ENCODE data around the gene AP5S1. TPM values are rescaled to one million over a fixed set of nuclear protein-coding genes. Genes with fewer than 3 reads are reported as not detected.

Gene AP5S1
- total and polyA plus RNA-seq, 2 of the 13 experiments (the other 11 are each of a cell fraction or from before 2014, with no cell fraction given) = 7.9 to 23.2 TPM

DNA sequence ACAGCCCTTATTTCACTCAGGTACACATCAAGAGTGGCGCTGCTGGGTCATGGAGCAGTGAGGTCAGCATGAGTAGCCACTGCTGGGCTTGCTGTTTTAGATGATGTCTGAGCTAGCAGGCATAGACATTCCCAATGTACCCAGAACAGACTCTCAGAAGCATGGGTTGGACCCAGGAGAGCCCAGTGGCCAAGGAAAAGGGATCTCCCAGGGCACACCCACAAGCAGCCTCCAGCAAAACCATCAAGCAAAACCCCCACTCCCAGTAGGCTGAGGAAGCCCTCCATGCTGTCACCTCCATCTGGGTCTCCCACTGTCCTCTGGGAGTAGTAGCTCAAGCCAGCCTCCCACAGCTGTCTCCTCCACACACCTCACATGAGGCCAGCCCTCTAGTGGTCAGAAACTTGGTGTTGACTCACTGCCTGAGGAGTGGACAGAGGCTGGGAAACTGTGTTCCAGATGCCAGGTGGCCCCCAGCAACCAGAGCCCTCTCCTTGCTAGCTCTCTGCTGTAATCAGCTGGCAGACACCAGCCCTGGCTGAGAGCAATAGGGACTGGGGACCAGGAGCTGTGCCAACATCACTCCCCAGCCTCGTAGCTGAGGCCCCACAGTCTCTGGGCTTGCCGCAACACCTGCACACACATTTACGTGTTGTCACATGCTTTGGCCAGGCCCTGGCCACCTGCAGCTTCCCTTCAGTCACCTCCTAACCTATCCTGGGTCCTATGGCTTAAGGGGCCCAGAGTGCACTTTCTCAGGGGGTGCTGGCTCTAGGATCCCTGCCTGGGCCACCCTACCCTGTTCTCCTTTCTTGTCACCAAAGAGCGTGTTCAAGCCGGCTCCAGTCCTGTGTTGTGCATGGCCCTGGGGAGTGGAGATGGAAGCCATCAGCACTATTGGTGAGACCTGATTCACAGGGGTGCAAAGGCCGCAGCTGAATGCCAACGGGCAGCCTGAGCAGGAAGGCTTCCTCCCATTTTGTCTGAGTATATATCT, 1.9 kb upstream of the AP5S1 start (continued):
- TF ChIP-seq, protein P1, sequence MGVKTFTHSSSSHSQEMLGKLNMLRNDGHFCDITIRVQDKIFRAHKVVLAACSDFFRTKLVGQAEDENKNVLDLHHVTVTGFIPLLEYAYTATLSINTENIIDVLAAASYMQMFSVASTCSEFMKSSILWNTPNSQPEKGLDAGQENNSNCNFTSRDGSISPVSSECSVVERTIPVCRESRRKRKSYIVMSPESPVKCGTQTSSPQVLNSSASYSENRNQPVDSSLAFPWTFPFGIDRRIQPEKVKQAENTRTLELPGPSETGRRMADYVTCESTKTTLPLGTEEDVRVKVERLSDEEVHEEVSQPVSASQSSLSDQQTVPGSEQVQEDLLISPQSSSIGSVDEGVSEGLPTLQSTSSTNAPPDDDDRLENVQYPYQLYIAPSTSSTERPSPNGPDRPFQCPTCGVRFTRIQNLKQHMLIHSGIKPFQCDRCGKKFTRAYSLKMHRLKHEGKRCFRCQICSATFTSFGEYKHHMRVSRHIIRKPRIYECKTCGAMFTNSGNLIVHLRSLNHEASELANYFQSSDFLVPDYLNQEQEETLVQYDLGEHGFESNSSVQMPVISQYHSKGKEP (CRISPR knock-in tag; IDR thresholded peaks at IDR 0.05) = 0 out of 2 replicates have a peak, but pooled peaks have one; percentile 20
- TF ChIP-seq, protein P2, sequence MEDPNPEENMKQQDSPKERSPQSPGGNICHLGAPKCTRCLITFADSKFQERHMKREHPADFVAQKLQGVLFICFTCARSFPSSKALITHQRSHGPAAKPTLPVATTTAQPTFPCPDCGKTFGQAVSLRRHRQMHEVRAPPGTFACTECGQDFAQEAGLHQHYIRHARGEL (CRISPR knock-in tag; IDR thresholded peaks at IDR 0.05) = no peak
- TF ChIP-seq, protein P3, sequence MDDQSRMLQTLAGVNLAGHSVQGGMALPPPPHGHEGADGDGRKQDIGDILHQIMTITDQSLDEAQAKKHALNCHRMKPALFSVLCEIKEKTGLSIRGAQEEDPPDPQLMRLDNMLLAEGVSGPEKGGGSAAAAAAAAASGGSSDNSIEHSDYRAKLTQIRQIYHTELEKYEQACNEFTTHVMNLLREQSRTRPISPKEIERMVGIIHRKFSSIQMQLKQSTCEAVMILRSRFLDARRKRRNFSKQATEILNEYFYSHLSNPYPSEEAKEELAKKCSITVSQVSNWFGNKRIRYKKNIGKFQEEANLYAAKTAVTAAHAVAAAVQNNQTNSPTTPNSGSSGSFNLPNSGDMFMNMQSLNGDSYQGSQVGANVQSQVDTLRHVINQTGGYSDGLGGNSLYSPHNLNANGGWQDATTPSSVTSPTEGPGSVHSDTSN (CRISPR knock-in tag; IDR thresholded peaks at IDR 0.05; ENCODE audit: borderline replicate concordance) = no peak
- TF ChIP-seq MATR3 (CRISPR knock-in tag; IDR thresholded peaks at IDR 0.05) = no peak
- TF ChIP-seq KLF16 (CRISPR knock-in tag; IDR thresholded peaks at IDR 0.05) = peak in 1 of 2 experiments; percentile 92; a peak in 1 of 4 replicates
- 0 out of 2 replicates have a peak, but pooled peaks have one; percentile 30 for TF ChIP-seq HIVEP1 (CRISPR knock-in tag; IDR thresholded peaks at IDR 0.05)
- peak; percentile 55; the same call in 1 of the 2 replicates for TF ChIP-seq ZFP41 (CRISPR knock-in tag; IDR thresholded peaks at IDR 0.05; ENCODE audit: borderline replicate concordance)
- peak; percentile 70 for TF ChIP-seq BORCS8-MEF2B (CRISPR knock-in tag; IDR thresholded peaks at IDR 0.05)
- peak; percentile 77; the same call in 1 of the 2 replicates for TF ChIP-seq MEF2D (CRISPR knock-in tag; IDR thresholded peaks at IDR 0.05)
- TF ChIP-seq, protein P4, sequence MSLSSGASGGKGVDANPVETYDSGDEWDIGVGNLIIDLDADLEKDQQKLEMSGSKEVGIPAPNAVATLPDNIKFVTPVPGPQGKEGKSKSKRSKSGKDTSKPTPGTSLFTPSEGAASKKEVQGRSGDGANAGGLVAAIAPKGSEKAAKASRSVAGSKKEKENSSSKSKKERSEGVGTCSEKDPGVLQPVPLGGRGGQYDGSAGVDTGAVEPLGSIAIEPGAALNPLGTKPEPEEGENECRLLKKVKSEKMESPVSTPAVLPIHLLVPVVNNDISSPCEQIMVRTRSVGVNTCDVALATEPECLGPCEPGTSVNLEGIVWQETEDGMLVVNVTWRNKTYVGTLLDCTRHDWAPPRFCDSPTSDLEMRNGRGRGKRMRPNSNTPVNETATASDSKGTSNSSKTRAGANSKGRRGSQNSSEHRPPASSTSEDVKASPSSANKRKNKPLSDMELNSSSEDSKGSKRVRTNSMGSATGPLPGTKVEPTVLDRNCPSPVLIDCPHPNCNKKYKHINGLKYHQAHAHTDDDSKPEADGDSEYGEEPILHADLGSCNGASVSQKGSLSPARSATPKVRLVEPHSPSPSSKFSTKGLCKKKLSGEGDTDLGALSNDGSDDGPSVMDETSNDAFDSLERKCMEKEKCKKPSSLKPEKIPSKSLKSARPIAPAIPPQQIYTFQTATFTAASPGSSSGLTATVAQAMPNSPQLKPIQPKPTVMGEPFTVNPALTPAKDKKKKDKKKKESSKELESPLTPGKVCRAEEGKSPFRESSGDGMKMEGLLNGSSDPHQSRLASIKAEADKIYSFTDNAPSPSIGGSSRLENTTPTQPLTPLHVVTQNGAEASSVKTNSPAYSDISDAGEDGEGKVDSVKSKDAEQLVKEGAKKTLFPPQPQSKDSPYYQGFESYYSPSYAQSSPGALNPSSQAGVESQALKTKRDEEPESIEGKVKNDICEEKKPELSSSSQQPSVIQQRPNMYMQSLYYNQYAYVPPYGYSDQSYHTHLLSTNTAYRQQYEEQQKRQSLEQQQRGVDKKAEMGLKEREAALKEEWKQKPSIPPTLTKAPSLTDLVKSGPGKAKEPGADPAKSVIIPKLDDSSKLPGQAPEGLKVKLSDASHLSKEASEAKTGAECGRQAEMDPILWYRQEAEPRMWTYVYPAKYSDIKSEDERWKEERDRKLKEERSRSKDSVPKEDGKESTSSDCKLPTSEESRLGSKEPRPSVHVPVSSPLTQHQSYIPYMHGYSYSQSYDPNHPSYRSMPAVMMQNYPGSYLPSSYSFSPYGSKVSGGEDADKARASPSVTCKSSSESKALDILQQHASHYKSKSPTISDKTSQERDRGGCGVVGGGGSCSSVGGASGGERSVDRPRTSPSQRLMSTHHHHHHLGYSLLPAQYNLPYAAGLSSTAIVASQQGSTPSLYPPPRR (CRISPR knock-in tag; IDR thresholded peaks at IDR 0.05; ENCODE audit: borderline replicate concordance) = peak; percentile 74; the same call in 1 of the 2 replicates
- TF ChIP-seq PATZ1 (CRISPR knock-in tag; IDR thresholded peaks at IDR 0.05) = peak; percentile 95
- TF ChIP-seq, protein P5, sequence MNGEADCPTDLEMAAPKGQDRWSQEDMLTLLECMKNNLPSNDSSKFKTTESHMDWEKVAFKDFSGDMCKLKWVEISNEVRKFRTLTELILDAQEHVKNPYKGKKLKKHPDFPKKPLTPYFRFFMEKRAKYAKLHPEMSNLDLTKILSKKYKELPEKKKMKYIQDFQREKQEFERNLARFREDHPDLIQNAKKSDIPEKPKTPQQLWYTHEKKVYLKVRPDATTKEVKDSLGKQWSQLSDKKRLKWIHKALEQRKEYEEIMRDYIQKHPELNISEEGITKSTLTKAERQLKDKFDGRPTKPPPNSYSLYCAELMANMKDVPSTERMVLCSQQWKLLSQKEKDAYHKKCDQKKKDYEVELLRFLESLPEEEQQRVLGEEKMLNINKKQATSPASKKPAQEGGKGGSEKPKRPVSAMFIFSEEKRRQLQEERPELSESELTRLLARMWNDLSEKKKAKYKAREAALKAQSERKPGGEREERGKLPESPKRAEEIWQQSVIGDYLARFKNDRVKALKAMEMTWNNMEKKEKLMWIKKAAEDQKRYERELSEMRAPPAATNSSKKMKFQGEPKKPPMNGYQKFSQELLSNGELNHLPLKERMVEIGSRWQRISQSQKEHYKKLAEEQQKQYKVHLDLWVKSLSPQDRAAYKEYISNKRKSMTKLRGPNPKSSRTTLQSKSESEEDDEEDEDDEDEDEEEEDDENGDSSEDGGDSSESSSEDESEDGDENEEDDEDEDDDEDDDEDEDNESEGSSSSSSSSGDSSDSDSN (CRISPR knock-in tag; IDR thresholded peaks at IDR 0.05) = peak; percentile 92
- TF ChIP-seq MBNL3 (CRISPR knock-in tag; conservative IDR thresholded peaks at IDR 0.05) = no peak
- no peak for TF ChIP-seq RFX5 (IDR thresholded peaks at IDR 0.05; ENCODE audit: low read depth, low read length)

Data from HepG2 (cell line).